ENCODE data around the gene IFNAR1. TPM values are rescaled to one million over a fixed set of nuclear protein-coding genes. Genes with fewer than 3 reads are reported as not detected.

The IFNAR1 gene
- total and polyA plus RNA-seq, 9 of the 15 experiments (the other 6 are each of a cell fraction or from before 2014, with no cell fraction given): 8.6 to 31.8 (median 14.8) TPM

DNA sequence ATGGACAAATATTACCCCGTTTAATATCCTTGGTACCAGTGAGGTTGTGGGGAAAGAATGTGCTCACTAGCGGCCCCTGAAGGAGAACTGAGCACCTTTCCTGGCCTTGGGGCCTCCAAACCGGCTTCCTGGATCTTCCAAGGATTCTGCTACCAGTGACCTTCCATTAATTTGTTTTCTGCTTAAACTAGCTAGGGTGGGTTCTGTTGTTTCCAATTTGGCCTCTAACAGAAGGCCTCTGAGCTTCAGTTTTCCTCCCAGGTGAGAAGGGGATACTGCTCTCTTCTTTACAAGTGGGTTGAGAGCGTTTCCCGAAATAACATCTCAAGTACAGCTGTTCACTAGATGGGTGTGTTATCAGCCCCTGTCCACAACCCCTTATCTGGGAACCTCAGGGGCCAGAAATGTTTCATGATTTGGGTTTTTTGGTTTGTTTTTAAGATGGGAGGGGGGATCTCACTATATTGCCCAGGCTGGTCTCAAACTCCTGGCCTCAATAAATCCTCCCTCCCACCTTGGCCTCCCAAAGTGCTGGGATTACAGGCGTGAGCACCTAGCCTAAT is 61.5 kb downstream of the IFNAR1 start (continued):
- TF ChIP-seq, protein P1, sequence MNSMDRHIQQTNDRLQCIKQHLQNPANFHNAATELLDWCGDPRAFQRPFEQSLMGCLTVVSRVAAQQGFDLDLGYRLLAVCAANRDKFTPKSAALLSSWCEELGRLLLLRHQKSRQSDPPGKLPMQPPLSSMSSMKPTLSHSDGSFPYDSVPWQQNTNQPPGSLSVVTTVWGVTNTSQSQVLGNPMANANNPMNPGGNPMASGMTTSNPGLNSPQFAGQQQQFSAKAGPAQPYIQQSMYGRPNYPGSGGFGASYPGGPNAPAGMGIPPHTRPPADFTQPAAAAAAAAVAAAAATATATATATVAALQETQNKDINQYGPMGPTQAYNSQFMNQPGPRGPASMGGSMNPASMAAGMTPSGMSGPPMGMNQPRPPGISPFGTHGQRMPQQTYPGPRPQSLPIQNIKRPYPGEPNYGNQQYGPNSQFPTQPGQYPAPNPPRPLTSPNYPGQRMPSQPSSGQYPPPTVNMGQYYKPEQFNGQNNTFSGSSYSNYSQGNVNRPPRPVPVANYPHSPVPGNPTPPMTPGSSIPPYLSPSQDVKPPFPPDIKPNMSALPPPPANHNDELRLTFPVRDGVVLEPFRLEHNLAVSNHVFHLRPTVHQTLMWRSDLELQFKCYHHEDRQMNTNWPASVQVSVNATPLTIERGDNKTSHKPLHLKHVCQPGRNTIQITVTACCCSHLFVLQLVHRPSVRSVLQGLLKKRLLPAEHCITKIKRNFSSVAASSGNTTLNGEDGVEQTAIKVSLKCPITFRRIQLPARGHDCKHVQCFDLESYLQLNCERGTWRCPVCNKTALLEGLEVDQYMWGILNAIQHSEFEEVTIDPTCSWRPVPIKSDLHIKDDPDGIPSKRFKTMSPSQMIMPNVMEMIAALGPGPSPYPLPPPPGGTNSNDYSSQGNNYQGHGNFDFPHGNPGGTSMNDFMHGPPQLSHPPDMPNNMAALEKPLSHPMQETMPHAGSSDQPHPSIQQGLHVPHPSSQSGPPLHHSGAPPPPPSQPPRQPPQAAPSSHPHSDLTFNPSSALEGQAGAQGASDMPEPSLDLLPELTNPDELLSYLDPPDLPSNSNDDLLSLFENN (IDR thresholded peaks at IDR 0.05; ENCODE audit: low read depth in 2 of 2, low read length in 2 of 2): peak in 1 of 2 experiments; percentile 77; a peak in 2 of 4 replicates
- TF ChIP-seq, protein P2, sequence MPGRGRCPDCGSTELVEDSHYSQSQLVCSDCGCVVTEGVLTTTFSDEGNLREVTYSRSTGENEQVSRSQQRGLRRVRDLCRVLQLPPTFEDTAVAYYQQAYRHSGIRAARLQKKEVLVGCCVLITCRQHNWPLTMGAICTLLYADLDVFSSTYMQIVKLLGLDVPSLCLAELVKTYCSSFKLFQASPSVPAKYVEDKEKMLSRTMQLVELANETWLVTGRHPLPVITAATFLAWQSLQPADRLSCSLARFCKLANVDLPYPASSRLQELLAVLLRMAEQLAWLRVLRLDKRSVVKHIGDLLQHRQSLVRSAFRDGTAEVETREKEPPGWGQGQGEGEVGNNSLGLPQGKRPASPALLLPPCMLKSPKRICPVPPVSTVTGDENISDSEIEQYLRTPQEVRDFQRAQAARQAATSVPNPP (IDR thresholded peaks at IDR 0.05; ENCODE audit: borderline replicate concordance, insufficient read depth, insufficient read length): no peak
- TF ChIP-seq ERF (CRISPR knock-in tag; IDR thresholded peaks at IDR 0.05): no peak
- no peak for TF ChIP-seq SNIP1 (IDR thresholded peaks at IDR 0.05; ENCODE audit: low read depth)
- peak; percentile 39; the same call in 1 of the 2 replicates for TF ChIP-seq L3MBTL2 (IDR thresholded peaks at IDR 0.05)
- no peak for TF ChIP-seq ZNF780A (CRISPR knock-in tag; IDR thresholded peaks at IDR 0.05)
- peak; percentile 95 for TF ChIP-seq DPF2 (IDR thresholded peaks at IDR 0.05)
- TF ChIP-seq PHB2 (IDR thresholded peaks at IDR 0.05; ENCODE audit: low read depth): peak; percentile 79
- TF ChIP-seq KDM1A (IDR thresholded peaks at IDR 0.05): peak; percentile 99
- peak; percentile 56; the same call in 1 of the 2 replicates for TF ChIP-seq RUNX1 (IDR thresholded peaks at IDR 0.05; ENCODE audit: low read depth)
- no peak for TF ChIP-seq ZNF77 (CRISPR knock-in tag; IDR thresholded peaks at IDR 0.05)
- no peak for TF ChIP-seq ZKSCAN1 (IDR thresholded peaks at IDR 0.05; ENCODE audit: low read depth, low read length)
- peak; percentile 50; the same call in 1 of the 2 replicates for TF ChIP-seq ZNF311 (CRISPR knock-in tag; IDR thresholded peaks at IDR 0.05)
- TF ChIP-seq ZKSCAN8 (CRISPR knock-in tag; IDR thresholded peaks at IDR 0.05): peak; percentile 82; the same call in 1 of the 2 replicates
- TF ChIP-seq ZNF644 (tag; IDR thresholded peaks at IDR 0.05; ENCODE audit: low read depth): peak; percentile 70; the same call in 1 of the 2 replicates
- TF ChIP-seq FOXM1 (IDR thresholded peaks at IDR 0.05; ENCODE audit: low read depth): peak; percentile 92
- TF ChIP-seq FOXM1 (CRISPR knock-in tag; IDR thresholded peaks at IDR 0.05; ENCODE audit: low read depth): no peak
- no peak for TF ChIP-seq BCL6 (CRISPR knock-in tag; IDR thresholded peaks at IDR 0.05)
- no peak for TF ChIP-seq TGIF2 (CRISPR knock-in tag; IDR thresholded peaks at IDR 0.05)
- TF ChIP-seq ATF1 (CRISPR knock-in tag; IDR thresholded peaks at IDR 0.05): no peak
- TF ChIP-seq ATF1 (tag; IDR thresholded peaks at IDR 0.05): peak; percentile 41
- no peak for TF ChIP-seq RFX1 (IDR thresholded peaks at IDR 0.05)
- TF ChIP-seq CBFA2T2 (conservative IDR thresholded peaks at IDR 0.05): peak; percentile 97
- TF ChIP-seq POLR2AphosphoS5 (IDR thresholded peaks at IDR 0.05; ENCODE audit: control insufficient read depth, insufficient read depth, low read depth, low read length): peak; percentile 92
- peak; percentile 95 for TF ChIP-seq LCOR (CRISPR knock-in tag; IDR thresholded peaks at IDR 0.05)
- peak; percentile 72 for TF ChIP-seq ATF7 (IDR thresholded peaks at IDR 0.05)
- peak; percentile 89 for TF ChIP-seq NFIC (IDR thresholded peaks at IDR 0.05)
- TF ChIP-seq, protein P3, sequence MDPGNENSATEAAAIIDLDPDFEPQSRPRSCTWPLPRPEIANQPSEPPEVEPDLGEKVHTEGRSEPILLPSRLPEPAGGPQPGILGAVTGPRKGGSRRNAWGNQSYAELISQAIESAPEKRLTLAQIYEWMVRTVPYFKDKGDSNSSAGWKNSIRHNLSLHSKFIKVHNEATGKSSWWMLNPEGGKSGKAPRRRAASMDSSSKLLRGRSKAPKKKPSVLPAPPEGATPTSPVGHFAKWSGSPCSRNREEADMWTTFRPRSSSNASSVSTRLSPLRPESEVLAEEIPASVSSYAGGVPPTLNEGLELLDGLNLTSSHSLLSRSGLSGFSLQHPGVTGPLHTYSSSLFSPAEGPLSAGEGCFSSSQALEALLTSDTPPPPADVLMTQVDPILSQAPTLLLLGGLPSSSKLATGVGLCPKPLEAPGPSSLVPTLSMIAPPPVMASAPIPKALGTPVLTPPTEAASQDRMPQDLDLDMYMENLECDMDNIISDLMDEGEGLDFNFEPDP (CRISPR knock-in tag; IDR thresholded peaks at IDR 0.05): no peak
